ENCODE results near the gene WHAMM.

- TF ChIP-seq, protein P1, sequence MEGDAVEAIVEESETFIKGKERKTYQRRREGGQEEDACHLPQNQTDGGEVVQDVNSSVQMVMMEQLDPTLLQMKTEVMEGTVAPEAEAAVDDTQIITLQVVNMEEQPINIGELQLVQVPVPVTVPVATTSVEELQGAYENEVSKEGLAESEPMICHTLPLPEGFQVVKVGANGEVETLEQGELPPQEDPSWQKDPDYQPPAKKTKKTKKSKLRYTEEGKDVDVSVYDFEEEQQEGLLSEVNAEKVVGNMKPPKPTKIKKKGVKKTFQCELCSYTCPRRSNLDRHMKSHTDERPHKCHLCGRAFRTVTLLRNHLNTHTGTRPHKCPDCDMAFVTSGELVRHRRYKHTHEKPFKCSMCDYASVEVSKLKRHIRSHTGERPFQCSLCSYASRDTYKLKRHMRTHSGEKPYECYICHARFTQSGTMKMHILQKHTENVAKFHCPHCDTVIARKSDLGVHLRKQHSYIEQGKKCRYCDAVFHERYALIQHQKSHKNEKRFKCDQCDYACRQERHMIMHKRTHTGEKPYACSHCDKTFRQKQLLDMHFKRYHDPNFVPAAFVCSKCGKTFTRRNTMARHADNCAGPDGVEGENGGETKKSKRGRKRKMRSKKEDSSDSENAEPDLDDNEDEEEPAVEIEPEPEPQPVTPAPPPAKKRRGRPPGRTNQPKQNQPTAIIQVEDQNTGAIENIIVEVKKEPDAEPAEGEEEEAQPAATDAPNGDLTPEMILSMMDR (IDR thresholded peaks at IDR 0.05; ENCODE audit: insufficient read depth, low read length, poor library complexity, severe bottlenecking) = no peak
- TF ChIP-seq EZH2phosphoT487 (conservative IDR thresholded peaks at IDR 0.05; ENCODE audit: low read length) = no peak
These were observed 45.9 kb upstream of the WHAMM start for GRCh38 chr15:82763361-82764116.
